HG03432 (cell line): Measurements from ENCODE around the gene NOS3.
"Not testable (repeated sequence)": the region's sequence is repeated elsewhere in the genome, so short reads cannot be mapped to it uniquely, and the experiment has no call there.

Source experiments
- ATAC-seq: cut with Tn5 transposase; IDR thresholded peaks from one replicate; pipeline ENCODE4 v1.9.1; 2021; ENCODE audit warnings: mild to moderate bottlenecking, moderate library complexity; ENCODE audit not compliant: unreplicated experiment

Gene NOS3

DNA sequence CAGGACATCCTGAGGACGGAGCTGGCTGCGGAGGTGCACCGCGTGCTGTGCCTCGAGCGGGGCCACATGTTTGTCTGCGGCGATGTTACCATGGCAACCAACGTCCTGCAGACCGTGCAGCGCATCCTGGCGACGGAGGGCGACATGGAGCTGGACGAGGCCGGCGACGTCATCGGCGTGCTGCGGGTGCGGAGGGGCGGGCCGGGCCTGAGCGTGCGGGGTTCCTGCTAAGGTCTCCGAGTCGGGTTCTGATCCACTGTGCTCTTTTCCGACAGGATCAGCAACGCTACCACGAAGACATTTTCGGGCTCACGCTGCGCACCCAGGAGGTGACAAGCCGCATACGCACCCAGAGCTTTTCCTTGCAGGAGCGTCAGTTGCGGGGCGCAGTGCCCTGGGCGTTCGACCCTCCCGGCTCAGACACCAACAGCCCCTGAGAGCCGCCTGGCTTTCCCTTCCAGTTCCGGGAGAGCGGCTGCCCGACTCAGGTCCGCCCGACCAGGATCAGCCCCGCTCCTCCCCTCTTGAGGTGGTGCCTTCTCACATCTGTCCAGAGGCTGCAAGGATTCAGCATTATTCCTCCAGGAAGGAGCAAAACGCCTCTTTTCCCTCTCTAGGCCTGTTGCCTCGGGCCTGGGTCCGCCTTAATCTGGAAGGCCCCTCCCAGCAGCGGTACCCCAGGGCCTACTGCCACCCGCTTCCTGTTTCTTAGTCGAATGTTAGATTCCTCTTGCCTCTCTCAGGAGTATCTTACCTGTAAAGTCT is 23.1 kb downstream of the NOS3 start:
- ATAC-seq, result peak; percentile 45

DNA sequence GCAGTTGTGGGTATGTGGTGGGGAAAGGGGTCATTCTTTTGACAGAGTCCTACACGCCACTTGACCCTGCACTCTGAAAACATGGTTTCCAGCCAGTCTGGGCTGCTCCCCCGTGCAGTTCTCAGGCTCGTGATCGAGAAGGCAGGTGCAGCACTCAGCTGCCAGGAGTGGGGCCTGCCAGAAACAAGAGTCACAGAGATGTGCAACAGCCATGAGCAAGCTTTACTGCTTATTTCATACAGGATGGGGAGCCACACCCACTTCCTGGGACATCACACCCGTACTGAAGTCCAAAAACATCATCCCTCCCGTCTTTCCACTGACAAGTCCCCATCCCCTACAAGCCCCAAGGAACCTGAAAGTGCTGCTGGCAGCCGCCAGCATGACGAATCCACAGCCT is 24.1 kb downstream of the NOS3 start:
- no peak for ATAC-seq

GRCh38 chr7:151015967-151016366 is 25.1 kb downstream of the NOS3 start:
- ATAC-seq, result no peak

- ATAC-seq, result no peak
Observed at GRCh38 chr7:151016505-151016904, 25.7 kb downstream of the NOS3 start.

DNA sequence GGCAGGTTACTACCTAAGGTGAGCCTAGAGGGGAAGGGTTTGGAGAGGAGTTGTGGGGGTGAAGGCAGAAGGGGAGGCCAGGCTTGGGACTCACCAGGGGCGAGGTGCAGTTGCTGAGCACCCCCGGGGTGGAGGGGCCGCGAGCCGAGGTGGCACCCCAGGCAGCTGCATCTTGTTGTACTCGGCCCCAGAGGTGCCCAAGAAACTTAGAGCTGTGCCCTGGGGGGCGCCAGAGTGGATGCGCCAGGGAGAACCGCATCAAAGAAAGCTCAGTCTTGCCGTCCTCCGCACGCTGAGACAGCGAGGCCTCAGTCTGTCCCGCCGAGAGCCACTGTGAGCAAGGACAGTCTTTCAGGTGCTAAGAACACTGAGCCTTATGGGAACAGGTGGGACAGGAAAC is 26.1 kb downstream of the NOS3 start:
- ATAC-seq, result no peak

GRCh38 chr7:151017370-151017952 is 26.6 kb downstream of the NOS3 start:
- no peak for ATAC-seq

DNA sequence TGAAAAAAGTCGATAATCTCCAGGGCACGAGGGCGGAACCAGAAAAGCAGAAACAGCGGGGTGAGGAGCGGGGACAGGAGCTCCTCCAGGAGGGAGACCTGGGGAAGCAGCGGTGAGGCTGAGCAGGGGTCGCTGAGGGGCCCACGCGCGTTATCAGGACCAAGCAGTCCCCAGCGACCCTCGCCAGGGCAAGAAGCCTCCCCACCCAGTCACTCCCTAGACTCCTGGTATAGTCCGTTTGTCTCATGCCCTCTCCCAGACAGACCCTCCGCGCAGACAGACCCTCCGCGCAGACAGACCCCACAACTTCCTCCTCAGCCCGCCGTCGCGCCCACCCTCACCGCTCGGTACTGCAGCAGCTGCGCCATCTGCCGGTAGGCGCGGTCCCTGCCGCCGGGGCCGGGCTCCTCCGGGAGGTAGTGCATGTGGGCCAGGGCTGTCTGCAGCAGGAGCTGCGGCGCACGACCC is 27.2 kb downstream of the NOS3 start:
- peak; percentile 68 for ATAC-seq

DNA sequence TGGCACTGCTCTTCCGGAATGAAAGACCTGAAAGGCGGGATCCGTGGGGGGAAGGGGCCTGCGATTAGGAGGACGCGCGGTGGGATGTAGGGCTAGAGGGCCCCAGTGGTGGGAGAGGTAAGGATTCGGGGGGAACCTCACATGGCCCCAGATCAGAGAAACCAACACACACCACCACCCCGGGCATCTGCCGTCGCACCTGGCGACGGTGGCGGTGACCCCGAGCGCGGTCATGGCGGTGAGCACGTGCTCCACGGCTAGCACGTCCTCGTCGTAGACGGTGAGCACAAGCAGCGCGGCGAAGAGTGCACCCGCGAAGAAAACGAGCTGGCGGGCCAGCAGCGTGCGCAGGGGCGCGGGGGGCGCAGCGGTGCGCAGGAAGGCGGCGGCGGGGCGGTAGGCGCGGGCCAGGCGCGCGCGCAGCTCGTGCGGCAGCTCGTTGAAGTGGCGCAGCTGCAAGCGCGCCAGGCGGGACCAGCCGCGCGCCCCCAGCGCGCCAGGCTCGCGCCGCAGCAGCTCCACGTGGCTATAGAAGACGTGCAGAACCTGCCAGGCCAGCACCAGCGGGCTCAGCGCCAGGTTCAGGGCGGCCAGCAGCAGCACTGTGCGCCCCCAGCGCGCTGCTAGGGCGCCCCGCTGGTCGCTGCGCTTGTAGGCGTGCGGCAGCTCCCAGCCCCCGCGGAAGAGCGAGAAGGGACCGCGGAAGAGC is 27.8 kb downstream of the NOS3 start:
- ATAC-seq, result peak; percentile 23

DNA sequence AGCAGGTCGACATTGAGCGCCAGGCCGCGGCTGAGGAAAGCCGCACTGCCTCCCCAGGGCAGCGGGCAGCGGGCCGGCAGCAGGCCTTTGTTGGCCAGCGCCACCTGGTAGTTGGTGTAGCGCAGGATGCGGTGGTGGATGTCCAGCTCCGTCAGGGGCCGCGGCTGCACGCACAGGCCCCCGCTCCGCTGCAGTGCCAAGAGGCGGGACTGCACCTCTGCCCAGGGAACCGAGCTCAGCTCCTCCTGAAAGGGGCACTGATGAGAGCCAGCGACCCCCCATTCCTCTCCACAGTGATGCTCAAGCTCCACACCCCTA is 28.3 kb downstream of the NOS3 start:
- ATAC-seq, result no peak

DNA sequence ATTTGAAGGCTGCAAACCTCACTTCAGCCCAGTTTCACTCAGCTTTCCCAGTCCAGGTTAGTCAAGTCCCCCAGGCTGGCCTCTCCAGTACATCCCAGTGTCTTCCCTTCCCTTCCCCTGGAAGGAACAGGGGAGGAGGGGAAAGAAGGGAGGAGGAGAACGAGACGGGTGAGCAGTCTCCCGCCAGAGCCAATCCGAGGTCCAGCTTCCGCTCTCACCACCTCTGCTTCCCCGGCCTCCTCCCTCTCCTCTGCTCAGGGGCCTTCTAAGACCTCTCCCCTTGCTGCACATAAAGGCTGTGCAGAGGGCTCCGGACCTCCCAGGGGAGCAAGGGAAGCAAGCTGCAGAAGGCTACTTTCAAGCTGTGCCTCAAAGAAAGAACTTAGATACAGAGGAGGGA is 29.4 kb downstream of the NOS3 start:
- no peak for ATAC-seq

DNA sequence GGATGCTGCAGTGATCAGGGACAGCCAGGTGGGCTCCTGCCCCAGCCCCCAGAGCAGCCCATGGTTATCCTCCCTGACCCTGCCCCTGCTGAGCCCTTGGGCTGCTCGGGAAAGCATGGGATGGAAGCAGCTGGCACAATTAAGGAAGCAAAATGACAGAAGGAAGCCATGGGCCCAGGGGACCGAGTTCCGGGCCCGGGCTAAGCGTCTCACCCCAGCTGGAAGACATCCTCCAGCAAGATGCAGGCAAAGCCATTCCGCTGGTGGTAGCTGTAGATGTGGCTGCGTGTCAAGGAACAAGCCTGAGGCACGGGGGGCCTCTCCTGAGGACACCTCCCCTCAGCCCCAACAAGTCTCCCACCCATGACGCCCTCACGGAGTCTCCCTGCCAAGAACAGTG is 32.4 kb downstream of the NOS3 start:
- no peak for ATAC-seq

GRCh38 chr7:151024435-151025056 is 33.7 kb downstream of the NOS3 start, which contains the start of gene ATG9B:
Gene ATG9B (minus strand): TSS chr7:151024494. CDS start chr7:151024423, 71 bp downstream.
- ATAC-seq, result no peak

DNA sequence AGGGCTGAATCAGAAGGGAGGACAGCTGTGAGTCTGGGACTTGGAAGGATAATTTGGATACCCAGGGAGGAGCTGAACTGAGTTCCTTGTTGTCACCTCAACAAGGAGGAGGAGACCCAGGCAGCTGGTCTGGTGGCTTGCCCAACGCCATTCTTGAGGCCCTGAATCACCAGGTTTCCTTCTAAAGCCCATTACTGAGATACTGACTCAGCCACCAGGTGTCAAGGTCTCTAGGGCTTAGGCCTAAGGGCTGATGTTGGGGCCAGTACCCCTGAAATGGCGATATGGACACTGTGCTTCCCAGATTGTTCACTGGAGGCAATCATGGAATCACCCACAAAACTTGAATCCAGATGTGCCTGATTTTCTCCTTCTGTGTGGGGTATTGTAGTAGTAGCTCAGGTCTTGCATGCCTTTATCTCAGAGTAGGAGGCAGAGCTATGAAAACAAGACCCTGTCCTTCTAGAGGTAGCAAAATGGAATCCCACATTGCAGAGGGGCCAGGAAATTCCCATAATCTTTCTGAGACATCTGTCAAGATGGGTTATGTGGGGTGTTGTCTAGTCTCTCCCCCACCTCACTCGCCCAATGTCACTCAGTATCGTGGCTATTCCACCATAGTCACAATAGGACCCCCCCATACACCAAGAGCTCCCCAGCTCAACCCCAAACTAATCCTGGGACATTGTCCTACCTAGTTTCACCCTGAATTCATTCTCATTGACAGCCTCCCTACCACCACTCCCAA is 35.3 kb downstream of the NOS3 start:
- ATAC-seq, result no peak

DNA sequence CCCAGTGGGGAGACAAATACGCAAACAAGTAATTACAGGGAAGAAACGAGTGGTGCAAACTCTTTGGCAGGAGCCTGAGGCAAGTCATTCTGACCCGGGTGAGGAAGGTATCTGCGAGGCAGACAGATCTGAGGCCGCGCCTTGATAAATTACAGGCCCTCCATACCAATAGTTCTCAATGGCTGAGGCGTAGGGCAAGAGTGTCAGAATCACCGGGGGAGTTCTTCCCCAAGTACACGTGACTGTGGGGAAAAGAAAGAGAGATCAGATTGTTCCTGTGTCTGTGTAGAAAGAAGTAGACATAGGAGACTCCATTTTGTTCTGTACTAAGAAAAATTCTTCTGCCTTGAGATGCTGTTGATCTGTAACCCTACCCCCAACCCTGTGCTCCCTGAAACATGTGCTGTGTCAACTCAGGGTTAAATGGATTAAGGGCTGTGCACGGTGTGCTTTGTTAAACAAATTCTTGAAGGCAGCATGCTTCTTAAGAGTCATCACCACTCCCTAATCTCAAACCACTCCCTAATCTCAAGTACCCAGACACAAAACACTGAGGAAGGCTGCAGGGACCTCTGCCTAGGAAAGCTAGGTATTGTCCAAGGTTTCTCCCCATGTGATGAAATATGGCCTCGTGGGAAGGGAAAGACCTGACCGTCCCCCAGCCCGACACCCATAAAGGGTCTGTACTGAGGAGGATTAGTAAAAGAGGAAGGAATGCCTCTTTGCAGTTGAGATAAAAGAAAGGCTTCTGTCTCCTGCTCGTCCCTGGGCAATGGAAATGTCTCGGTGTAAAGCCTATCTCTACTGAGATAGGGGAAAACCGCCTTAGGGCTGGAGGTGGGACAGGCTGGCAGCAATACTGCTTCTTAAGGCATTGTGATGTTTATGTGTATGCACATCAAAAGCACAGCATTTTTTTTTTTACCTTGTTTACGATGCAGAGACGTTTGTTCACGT is 36.2 kb downstream of the NOS3 start:
- not testable (repeated sequence) for ATAC-seq

GRCh38 chr7:151027728-151028130 is 36.9 kb downstream of the NOS3 start:
- ATAC-seq, result not testable (repeated sequence)

DNA sequence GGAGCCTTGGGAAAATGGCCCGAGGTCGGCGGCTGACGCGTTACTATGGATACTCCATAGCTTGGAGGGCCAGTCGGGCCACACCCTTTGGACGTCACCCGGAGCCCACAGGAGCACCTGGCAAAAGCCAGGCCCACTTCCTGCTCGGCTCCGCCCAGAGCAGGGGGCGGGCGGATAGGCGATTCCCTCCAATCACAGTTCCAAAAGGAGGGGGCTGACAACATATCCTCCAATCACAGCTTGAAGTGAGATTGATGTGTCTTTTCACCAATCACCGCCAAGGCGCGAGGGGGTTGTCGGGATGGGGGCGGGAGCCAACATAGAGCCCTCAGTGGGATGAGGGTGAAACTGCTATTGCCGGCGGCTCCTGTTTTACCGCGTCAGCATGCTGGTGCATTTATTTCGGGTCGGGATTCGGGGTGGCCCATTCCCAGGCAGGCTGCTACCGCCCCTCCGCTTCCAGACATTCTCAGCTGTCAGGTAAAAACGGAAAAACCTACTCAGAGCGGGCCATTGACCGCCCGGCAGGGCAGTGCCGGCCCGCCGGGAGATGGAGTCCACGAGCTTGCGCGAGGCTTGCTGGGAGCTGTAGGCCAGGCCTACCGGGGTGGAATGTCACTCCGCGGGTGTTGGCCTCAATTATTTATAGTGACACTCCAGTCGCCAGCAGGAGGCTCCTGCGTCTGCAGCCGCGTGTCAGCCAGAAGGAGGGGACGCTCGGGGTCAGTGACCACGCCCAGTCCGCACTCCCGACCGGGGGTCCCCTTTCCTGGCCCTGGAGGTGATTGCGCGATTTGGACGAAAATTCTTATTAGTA is 37.5 kb downstream of the NOS3 start, which contains the start of gene ABCB8:
Gene ABCB8 (plus strand): TSS at position 320 of the 817 bp plus-strand sequence. CDS start 66 bp downstream, at position 386.
- peak; percentile 96 for ATAC-seq

GRCh38 chr7:151028948-151029501 is 38.2 kb downstream of the NOS3 start:
- no peak for ATAC-seq

- no peak for ATAC-seq
Observed at GRCh38 chr7:151031011-151031410, 40.2 kb downstream of the NOS3 start.
